ENCODE data around the gene CD2BP2.

DNA sequence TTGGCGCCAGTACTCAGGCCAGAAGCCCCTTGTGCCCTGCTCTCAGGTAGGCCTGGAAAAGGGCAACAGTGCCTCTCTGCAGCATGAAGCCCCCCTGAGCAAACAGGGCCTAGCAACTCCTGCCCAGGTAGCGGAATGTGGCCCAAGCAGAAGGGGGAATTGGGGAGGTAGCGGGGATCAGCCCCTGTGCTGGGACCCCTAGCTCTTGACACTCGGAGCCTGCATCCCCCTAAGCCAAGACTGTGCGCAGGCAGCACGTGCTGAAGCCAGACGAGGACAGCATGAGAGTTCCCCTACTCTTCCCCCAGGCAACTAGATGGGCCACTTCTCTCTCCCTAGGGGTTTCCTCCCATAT is 823 bp upstream of the CD2BP2 start:
- TF ChIP-seq EZH2phosphoT487 (IDR thresholded peaks at IDR 0.05; ENCODE audit: borderline replicate concordance, low read length): no peak
- no peak for TF ChIP-seq EZH2 (IDR thresholded peaks at IDR 0.05; ENCODE audit: low read length, unreplicated experiment)

Data from PC-3 (cell line).